GM21619 (cell line): Measurements from ENCODE around the gene ZNF423.

Experiments used
- ATAC-seq: cut with Tn5 transposase; IDR thresholded peaks from one replicate; pipeline ENCODE4 v1.9.1; 2021; ENCODE audit not compliant: unreplicated experiment

The ZNF423 gene

DNA sequence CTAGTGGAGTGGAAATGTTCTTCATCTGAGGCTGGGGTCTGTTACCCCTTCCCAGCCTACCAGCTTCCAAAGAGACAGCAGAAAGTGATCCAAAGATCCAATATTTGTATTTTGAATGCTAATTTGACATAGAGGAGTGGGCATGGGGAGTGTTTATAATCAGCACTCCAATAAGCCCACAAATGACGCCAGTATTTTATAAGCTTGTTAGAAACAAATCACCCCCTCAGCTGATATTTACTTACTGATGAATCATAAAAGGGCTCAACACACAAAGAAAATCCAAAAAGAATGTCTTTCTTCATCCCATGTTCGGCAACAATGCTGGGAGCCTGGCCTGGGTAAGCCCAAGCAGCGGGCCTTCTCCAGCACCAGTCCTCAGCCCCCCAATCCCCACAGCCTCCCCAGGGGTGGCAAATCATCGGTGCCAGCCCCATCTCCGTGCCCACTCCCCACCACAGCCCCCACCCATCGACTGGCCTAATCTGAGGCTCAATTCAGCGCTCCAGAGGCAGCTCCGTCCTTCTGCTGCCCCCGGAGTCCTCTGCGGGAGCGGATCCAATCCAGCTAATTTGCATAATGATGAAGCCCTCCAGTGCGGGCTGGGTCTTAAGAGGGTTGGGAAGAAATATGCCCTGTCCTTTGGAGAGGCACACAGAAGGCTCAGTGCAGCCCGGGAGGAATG, 312.8 kb downstream of the ZNF423 start:
- ATAC-seq: no peak

DNA sequence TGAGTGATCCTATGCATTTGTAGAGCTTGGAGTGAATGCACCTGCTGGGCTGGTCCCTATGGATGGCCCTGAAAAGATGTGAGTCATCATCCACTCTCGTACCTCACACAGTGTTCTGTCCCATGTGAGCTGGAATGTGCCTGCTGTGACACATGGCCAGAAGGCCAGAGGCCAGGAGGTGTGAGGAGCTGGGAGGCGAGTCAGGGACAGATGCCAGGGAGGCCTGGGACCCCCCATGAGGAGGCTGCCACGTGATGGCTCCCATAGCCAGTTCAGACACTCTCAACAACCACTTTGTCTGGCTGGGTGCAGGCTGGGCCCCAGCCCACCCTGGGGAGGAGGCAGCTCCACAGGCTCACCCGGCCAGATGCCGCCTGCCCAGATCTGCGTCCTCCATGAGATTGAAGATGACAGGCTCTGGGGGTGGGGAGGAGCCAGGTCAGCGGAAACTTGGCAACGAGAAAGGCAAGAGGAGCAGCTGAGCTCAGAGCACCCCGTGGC, 313.5 kb downstream of the ZNF423 start:
- ATAC-seq: no peak

DNA sequence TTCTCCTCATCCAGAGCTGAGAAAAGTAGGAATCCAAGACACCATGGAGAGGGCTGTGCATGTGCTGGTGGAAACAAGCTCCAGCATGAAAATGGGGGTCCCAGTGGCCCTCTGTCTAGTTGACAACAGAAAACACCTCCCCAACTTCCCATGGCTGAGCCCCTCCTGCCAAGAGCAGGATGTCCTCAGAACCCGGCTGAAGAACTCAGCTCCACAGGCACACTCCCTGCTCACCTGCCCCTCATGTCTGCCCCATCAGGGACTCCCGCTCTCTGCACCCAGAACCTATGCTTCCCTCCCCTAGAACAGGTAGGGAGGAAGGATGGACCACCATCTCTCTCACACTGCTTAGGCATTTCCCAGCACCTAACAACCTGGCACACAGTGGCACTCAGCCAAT, 315.1 kb downstream of the ZNF423 start:
- ATAC-seq: no peak

DNA sequence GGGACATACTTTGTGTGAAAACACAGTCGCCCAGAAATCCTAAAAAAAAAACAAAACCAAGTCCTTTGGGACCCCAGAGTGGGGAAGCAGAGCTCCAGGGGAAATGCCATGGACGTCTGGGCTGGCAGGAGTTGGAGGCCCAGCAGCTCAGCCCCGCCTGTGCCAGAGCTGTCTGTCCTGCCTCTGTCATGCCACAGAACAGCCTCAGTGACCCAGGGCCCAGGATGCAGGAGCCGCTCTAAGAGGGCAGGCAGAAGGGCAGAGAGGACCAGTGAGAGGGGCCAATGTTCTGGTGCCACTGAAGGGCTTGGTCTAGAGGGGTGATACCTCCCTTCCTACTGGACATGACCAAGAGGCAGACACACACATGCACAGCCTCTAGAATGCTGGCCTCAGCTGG, 316.2 kb downstream of the ZNF423 start:
- no peak for ATAC-seq

DNA sequence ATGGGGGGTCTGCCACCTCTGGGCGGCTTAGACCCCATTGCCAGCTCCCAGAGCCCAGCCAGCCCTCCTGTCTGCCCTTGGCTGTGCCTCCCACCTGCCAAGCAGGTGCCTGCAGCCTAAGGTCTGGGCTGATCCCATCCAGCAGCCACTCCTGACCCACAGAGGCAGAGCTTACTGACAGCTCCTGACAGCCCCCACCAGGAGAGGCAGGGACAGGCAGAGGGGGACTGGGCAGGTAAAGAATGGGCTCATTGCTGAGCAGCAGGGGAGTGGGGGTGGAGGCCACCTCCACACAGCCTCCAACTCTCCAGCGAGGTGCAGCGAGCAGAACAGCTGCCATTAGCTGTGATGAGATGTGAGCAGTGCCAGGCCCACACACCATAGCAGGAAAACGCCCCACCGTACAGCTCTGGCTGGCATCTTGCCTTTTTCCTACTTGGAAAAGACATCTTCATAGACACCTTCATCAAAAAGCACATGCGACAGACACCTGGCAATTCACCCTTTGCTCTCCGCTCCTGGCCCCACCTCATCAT, 317.9 kb downstream of the ZNF423 start:
- no peak for ATAC-seq

DNA sequence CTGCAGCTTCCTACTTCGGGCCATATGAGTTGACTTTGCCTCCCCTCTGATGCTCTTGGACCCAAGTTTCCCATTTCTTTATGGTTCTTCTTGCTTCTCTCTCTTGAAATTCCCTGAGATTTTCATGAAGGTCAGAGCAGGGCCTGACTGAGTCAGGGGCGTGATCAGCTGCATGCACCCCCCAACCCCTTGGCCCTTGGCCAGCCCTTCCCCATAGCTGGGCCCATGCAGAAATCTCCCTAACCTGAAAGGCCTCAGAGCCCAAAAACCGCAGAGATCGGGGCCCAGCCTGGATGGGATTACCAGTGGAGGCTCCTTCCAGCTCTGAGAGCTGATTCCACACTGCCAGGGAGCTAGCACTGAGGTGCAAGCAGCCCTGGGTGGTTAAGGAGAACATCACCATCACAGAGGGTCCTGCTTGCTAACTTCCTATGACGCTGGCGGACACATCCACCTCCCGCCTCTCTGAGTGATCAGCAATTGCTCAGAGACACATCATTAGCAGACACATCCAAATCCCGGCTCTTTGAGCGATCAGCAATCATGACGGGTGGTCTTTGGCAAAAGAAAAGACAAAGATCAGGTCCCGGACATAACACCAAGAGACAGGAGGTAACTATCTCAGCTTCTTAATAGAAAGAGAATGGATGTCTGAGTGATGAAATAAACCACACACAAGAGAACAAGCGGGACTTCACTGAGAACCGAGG, 320.9 kb downstream of the ZNF423 start:
- ATAC-seq: no peak

DNA sequence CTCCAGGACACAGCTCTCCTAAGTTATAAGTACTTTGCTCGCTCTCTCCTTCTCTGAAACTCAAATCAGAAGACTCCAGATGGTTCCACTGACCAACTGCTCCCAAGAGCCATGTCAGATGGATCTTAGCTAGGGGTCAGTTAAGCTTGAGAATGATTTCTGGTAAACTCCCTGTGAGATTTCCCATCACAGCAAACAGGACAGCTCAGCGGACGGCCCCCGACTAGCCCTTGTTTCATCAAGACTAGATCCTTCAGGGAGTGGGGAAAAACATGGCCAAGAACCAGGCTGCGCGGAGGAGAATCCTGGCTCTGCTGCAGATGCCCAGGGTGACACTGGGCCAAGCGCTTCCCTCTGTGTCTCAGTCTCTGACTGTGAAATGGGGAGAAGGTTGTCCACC, 322.5 kb downstream of the ZNF423 start:
- ATAC-seq: no peak

DNA sequence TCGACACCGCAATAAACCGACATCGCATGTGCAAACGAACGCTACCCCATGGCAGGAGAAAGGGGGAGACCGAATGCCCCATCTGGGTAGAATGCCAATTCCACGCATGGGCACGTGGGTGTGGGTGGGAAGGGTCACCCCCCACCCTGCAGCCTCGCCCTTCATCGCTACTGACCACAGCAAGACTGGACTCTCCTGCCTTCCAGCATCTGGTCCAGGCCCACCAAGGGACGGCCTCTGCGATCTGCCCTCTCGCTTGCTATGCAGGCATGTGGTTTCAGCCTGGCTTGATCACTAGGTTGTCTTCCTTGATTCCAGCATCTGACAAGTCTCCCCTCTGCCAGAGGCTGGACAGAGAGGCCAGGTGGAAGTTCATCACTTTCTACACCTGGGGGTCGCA, 323.0 kb downstream of the ZNF423 start:
- ATAC-seq: no peak

DNA sequence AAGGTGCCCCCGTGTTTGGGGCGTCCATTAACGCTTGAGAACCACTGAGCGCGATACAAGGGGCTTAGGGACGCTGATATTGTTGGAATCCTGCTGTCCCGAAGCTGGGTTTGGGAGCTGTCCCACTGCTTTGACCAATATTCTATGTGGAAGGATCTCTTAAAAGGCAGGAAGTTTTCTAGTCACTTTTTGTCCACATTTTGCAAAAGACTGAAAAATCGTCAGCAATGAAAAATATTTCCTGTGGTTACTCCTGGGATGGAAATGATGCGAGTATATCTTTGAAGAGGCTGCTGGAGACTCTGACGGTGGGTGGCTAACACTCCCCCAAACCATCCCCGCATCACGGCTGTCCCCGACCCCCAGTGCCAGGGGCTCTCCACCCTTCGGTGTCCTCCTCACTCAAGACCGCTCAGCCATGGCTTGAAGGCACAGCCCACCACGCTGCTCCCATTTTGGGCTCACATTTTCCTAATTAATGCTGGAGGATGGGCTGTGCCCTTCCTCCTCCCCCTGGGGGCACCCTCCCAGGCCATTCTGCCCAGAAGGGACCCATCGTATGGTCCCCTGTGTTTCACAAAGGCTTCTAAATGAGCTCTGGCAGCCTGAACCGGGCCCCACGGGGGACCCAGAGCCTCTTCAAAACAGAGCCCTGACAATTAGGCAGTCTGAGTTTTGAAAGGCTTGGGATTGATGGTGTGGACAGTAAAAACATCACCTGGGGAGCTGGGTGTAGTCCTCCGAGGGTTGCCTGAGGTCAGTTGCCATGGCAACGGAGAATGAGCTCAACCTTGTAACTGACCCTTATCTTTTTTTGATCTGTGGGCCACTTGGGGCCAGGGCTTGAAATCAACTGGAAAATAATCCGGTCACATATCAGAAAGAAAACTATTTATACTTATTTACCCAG, 323.7 kb downstream of the ZNF423 start:
- no peak for ATAC-seq

DNA sequence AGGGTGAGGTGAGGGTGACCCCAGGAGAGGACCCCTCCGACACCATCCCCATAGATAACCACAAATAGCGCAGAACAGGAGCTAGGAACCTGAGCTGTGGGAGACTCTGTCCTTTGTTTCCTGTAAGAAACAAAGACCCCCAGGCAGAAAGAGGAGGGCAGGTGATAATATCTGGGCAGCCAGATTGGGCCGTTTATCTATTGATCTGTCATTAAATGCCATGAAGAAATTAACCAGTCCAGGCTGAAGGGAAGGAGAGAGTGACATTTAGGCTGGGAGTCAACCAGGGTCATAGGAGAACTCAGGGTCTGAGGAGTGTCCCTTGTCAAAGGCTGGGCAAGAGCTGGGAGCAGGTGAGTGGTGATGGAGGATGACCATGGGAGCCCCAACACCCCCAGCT, 324.5 kb downstream of the ZNF423 start:
- ATAC-seq: no peak

DNA sequence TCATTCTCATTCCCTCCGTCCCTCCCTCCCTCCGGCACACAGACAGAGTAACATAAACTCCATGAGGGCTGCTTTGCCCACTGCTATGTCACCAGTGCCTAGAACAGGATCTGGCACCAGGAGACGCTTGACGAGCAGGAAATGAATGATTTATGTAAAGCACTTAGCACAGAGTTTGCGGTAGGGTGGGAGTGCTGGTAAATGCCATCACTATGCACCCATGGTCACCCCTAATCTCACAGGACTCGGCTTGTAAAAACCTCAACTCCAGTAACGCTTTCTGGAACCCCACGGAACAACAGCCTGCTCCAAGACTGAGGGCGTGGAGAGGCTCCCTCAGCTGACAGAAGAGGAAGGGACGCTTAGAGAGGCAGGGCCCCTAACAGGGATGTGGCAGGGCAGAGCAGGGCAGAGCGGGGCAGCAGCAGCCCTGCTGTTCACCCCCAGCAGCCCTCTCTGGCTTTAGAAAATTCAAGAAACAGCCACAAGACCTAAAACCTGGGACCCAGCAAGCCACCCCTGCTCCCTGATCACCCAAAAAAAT, 325.4 kb downstream of the ZNF423 start:
- ATAC-seq: no peak

DNA sequence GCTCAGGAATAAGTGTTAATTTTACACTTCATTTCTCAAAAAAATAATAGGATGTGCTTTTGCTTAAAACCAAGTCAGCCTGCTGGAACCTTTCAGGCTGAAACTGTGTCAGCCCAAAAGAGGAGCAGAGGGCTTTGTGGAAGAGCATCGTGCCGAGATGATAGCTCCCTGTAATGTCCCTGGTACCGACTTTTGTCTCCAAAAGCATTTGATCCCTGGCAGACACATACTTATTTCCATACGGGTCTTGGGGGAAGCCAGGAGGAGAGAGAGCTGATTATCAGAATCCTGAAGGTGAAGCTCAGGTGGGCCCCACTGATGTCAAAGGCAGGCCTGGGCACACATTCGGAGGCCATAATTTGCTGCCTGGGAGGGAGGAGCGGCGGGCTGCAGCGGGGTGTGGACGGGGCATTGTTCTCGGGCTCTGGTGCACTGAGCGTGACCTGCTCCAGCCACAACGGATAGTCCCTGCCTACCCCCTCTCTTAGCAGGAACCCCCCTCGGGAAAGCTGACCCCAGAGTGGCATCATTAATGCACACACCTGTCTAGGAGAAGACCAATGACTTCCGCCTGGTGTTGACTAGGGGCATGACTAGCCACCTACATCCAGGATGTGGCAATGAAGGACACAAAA, 326.4 kb downstream of the ZNF423 start:
- ATAC-seq: no peak

DNA sequence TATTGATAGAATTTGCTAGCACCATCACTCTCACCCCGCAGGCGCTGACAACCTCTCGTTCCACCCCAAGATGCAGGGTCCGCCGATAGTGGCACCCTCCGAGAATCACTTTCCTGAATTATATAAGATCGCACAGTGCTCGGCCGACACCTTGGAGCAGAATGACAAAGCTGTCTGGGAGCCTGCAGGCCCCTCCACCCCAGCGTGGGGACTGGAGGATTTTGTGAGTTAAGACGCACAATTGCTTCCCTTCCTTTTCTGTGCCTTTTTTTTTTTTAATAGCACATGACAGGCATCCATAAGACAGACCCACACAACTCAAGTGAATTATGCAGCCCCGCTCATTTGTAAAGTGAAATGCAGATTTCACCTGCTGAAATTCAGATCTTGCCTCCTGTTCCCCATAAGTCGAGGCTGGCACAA, 327.0 kb downstream of the ZNF423 start:
- no peak for ATAC-seq

DNA sequence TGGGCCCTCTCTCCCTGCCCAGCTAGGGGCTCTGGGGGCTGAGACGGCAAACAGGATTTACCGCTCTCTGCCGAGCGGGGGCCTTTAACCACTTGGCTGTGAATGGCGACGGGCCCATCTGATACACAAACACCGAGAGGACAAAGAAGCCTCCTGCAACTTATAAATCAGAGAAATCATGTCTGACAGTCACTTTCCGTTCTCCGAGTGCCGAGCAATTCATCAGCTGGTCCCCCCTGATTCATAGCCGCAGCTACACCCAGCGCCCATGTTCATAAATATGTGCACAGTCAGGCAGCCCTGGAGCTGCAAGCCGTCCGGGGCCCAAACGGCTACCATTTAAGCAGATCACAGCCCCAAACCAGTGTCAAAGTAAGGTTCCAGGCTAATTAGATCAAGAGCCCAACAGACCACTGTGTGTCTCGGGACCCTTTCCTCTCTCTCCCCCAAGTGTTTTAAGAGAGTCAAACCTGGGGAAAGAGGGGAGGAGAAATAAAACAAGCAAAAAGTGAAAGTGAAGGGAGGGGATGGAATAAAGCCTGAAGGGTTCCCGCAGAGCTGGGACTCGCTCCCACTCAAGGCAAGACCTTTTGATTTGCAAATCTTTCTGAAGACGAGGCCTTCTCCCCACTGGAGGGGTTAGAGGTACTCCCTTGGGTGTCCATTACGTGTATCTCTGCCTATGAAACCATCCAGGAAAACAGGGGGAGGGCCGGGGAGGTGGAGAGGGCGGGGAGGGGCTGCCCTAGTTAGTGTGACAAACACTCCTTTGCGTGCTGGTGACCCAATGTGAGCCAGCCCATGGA, 327.6 kb downstream of the ZNF423 start:
- no peak for ATAC-seq

DNA sequence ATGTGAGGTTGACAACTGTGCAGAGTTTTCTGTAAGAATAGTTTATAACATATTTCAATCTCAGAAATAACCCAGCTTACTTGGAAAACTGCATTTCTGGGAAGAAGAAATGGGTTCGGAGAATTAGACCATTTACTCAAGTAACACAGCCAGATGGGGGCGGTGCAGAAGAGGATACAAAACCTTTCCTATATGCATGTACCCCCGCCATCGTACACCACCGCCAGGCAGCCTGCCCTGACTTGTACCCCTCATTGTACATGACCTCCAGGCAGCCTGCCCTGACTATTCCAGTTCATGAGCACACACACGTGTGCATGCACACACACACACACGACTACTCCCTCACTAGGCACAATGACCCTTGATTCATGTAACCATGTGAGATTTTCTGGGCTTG, 328.3 kb downstream of the ZNF423 start:
- ATAC-seq: no peak

DNA sequence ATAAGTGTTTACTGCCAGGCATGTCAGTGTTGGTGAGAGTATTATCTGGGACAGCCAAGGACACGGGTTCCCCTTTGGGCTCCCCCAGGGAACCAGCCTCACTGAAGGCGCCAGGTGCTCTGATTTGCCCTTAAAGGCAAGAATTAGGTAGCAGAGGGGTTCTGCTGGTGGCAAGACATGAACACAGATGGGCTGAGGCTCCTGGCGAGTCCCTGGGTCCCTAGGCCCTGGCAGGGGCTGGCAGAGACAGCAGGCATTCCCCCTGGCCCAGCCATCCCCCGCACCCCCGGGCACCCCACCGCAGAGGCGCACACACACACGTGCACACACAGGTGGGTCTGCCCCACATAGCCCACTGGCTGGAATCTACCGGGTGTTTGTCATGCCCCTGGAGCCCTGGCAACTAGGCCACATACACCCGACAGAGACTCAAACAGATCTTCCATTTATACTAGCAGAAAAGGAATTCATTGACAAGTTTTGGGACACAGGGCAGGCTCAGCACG, 329.0 kb downstream of the ZNF423 start:
- ATAC-seq: no peak

DNA sequence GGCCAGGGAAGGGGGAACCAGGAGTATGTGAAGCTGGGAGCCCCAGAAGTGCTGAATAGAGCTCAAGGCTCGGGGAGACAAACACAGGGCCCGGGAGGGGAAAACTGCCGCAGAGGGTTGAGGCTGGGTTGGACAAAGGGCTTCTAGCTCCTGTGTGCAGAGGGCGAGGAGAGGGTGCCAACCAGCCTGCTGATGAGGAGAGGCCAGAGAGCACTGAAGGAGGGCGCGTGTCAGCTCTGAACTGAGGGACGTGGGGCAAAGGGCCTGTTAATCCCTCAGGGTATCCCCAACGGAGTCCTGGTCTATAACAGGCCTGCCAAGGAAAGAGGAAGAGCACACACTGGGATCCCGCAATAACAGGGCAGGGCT, 331.0 kb downstream of the ZNF423 start:
- ATAC-seq: no peak

DNA sequence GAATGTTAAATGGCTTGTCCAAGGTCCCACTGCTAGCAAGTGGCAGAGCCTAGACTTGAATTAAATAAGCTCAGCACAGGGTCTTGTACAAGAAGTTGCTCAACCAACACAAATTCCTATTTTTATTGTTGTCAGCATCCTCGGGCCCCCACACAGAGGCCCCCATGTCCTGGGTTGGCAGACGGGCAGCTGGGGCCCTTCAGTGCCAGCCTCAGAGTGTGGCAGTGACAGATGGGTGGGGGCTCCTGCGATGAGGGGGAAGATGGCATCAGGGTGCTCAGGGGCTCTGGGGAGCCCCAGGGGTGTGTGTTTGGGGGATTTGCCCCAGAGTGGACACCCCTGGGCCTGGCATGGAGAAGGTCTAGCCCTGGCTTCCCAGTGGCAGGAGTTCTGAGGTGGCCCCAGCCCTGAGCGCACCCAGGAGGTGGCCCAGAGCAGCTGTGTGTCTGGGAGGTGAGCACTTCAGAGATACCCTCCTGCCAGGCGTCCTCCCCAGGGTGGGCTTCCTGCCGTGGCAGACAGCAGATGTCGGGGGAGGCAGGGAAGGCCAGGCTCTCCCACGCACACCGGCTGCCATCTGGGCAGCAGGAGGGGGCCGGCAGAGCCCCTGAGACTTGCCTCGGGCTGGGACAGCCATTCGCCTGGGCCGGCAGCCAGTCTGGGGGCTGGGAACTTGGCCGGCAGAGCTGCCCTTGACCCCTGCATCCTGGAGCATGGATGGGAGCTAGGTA, 331.5 kb downstream of the ZNF423 start:
- no peak for ATAC-seq
